ENCODE measurements around the gene TRIM29.

DNA sequence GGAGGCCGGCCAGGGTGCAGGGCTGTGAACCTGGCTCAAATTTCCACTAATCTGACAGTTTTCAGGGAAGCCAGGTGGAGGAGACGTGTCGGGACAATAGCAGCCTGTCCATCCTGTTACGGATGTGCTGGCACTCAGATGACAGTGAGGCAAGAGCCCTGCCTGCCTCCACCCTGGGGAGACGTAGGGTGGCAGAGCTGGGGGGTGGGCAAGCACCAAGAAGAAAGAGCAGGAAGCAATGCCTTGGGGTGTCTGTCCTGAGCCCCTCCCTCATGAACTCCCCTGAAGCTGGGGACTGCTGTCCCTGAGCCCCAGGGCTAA is 10.0 kb upstream of the TRIM29 start:
- TF ChIP-seq, protein P1, sequence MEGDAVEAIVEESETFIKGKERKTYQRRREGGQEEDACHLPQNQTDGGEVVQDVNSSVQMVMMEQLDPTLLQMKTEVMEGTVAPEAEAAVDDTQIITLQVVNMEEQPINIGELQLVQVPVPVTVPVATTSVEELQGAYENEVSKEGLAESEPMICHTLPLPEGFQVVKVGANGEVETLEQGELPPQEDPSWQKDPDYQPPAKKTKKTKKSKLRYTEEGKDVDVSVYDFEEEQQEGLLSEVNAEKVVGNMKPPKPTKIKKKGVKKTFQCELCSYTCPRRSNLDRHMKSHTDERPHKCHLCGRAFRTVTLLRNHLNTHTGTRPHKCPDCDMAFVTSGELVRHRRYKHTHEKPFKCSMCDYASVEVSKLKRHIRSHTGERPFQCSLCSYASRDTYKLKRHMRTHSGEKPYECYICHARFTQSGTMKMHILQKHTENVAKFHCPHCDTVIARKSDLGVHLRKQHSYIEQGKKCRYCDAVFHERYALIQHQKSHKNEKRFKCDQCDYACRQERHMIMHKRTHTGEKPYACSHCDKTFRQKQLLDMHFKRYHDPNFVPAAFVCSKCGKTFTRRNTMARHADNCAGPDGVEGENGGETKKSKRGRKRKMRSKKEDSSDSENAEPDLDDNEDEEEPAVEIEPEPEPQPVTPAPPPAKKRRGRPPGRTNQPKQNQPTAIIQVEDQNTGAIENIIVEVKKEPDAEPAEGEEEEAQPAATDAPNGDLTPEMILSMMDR (IDR thresholded peaks at IDR 0.05), result no peak
- TF ChIP-seq POLR2A (IDR thresholded peaks at IDR 0.05), result no peak
